DOHH2 (cell line): ENCODE data around the gene GDF2.

ENCODE experiments used
- EZH2phosphoT487 ChIP-seq: fragments of 200-600 bp; sonication (generic); IDR thresholded peaks from 2 replicates; pipeline ENCODE4 v1.6.1; 2017; ENCODE audit warnings: borderline replicate concordance, mild to moderate bottlenecking, antibody characterized with exemption, low read length, moderate library complexity, mixed read lengths
- TF ChIP-seq, protein P1 (sequence below): fragments of 200-600 bp; sonication (generic); IDR thresholded peaks from one replicate; pipeline ENCODE4 v1.5.1; 2014; ENCODE audit warnings: antibody characterized with exemption, mild to moderate bottlenecking, low read depth, low read length; ENCODE audit not compliant: poor library complexity, severe bottlenecking

DNA sequence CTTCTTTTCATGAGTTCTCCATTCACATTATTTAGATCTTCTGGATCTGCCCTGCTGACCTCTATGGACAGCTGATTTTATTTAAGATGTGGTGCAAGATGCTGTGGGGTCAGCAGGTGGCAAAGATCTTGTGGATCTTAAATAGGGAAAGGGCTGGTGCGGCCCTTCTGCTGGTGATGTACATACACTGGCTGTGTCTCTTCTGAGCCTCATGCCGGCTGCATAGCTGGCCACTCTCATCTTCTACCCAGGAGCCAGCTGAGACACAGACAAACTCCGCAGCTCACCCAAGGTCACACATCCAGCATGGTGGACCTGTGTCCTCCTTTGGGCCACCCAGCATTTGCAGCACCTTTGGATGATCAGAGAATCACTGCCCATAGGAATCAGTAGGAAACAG, 35.7 kb downstream of the GDF2 start:
- TF ChIP-seq, protein P1, sequence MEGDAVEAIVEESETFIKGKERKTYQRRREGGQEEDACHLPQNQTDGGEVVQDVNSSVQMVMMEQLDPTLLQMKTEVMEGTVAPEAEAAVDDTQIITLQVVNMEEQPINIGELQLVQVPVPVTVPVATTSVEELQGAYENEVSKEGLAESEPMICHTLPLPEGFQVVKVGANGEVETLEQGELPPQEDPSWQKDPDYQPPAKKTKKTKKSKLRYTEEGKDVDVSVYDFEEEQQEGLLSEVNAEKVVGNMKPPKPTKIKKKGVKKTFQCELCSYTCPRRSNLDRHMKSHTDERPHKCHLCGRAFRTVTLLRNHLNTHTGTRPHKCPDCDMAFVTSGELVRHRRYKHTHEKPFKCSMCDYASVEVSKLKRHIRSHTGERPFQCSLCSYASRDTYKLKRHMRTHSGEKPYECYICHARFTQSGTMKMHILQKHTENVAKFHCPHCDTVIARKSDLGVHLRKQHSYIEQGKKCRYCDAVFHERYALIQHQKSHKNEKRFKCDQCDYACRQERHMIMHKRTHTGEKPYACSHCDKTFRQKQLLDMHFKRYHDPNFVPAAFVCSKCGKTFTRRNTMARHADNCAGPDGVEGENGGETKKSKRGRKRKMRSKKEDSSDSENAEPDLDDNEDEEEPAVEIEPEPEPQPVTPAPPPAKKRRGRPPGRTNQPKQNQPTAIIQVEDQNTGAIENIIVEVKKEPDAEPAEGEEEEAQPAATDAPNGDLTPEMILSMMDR: no peak
- TF ChIP-seq EZH2phosphoT487: no peak
